ENCODE measurements around the gene TBX21. TPM values are rescaled to one million over a fixed set of nuclear protein-coding genes. Genes with fewer than 3 reads are reported as not detected.

TBX21 gene
- total RNA-seq (1 to 10 TPM in 1 of 9 donors, under 1 TPM in 6, not detected in 2; 0.09 to 3.2 (median 0.28) TPM), polyA plus RNA-seq (under 1 TPM; 0.07 to 0.15 TPM)
- long read RNA-seq, donor 1: 0 reads
- long read RNA-seq, donor 2: 0 reads
- long read RNA-seq, donor 3: 0 reads

- Histone ChIP-seq H3K4me1 (peaks cover 0 to 19% (median 8%) of the 10 kb centered on the region in 12 donors), H3K9me3 (no peaks in the 10 kb centered on the region), H3K4me3 (peak within 1 kb of the TSS; percentile 23 to 62 (median 48)), H3K27me3 (peaks cover 12 to 65% (median 40%) of the 10 kb centered on the region in 9 donors), H3K36me3 (no peaks in the 10 kb centered on the region), H3K27ac (peak within 1 kb of the TSS in 1 of 12 donors; percentile 71)
- DNase-seq (peak; percentile 54 to 85 (median 66)), ATAC-seq (peak in 3 of 4 donors; percentile 75 to 84 (median 77))
- no peak for TF ChIP-seq POLR2A (IDR thresholded peaks at IDR 0.05)
- peak in 5 of 12 donors; percentile 7 to 38 (median 27) for TF ChIP-seq CTCF (IDR thresholded peaks at IDR 0.05)
- intact Hi-C loops (cut with DNase I): loop anchor here in 1 of 10 donors (10.0 kb wide), 1 partner anchor 68 kb away; no protein-coding TSS in a partner anchor
- WGBS, 4 donors: 0 to 13% (median 1%) methylated on average over 3 to 73 of the region's 73 CpGs
These were observed at the start of gene TBX21 for GRCh38 chr17:47733047-47733673. Gene TBX21 (plus strand): TSS chr17:47733236. CDS start chr17:47733455, 219 bp downstream.

- Histone ChIP-seq H3K4me1 (peaks cover 0 to 25% (median 4%) of the 10 kb centered on the region in 12 donors), H3K27me3 (no peaks in the 10 kb centered on the region), H3K4me3 (no peak overlapping the region), H3K27ac (no peak overlapping the region), H3K36me3 (peaks cover 3 to 84% (median 67%) of the 10 kb centered on the region in 9 donors), H3K9me3 (no peaks in the 10 kb centered on the region)
- no peak for TF ChIP-seq POLR2A (IDR thresholded peaks at IDR 0.05)
- TF ChIP-seq CTCF (IDR thresholded peaks at IDR 0.05): no peak
- intact Hi-C loops (cut with DNase I): no loop called here
- no peak for ATAC-seq
- WGBS, 4 donors: 91 to 92% (median 91%) methylated on average over 4 of the region's 4 CpGs
- no peak for DNase-seq
These were observed 49.0 kb upstream of the TBX21 start for GRCh38 chr17:47684025-47684424.

- Histone ChIP-seq H3K27me3 (no peaks in the 10 kb centered on the region), H3K4me3 (no peak overlapping the region), H3K4me1 (peaks cover 0 to 25% (median 4%) of the 10 kb centered on the region in 12 donors), H3K27ac (no peak overlapping the region), H3K36me3 (peaks cover 3 to 78% (median 61%) of the 10 kb centered on the region in 9 donors), H3K9me3 (no peaks in the 10 kb centered on the region)
- WGBS, 4 donors: 84 to 88% (median 85%) methylated on average over 4 of the region's 4 CpGs
- DNase-seq (no peak), ATAC-seq (no peak)
- intact Hi-C loops (cut with DNase I): no loop called here
- TF ChIP-seq POLR2A (IDR thresholded peaks at IDR 0.05): no peak
- TF ChIP-seq CTCF (IDR thresholded peaks at IDR 0.05): no peak
These were observed 48.4 kb upstream of the TBX21 start for GRCh38 chr17:47684535-47685193.

Data from heart left ventricle (tissue), 16 donors.